PC-3 (cell line): ENCODE data around the gene ACER3. TPM values are rescaled to one million over a fixed set of nuclear protein-coding genes. Genes with fewer than 3 reads are reported as not detected.
"Not testable (repeated sequence)": the region's sequence is repeated elsewhere in the genome, so short reads cannot be mapped to it uniquely, and the experiment has no call there.

Source experiments
- ATAC-seq: fragments of 200-7000 bp; cut with Tn5 transposase; 2 replicates; pipeline ENCODE4 v1.9.1; 2020; ENCODE audit warnings: mild to moderate bottlenecking, moderate library complexity
- BruUV-seq: library from RNA; stranded (reverse); fragments of 400-500 nt; replicated peaks from 2 replicates; lab custom pipeline; 2021; lab: Mats Ljungman, UMichigan
- CTCF ChIA-PET: fragments of 300-600 bp; sonication (Branson Sonifier 250); formaldehyde crosslinking; loops from one replicate; lab custom pipeline; 2022; ENCODE audit warnings: antibody characterized with exemption; lab: Charles Lee
- POLR2A ChIA-PET: fragments of 300-600 bp; sonication (Branson Sonifier 250); formaldehyde crosslinking; loops from one replicate; lab custom pipeline; 2022; ENCODE audit warnings: antibody characterized with exemption; ENCODE audit not compliant: unreplicated experiment; lab: Charles Lee
- DNase-seq: peaks from one replicate; pipeline ENCODE4 v3.0.0-alpha.2; 2015
- H2AFZ ChIP-seq: fragments of 300-600 bp; sonication (generic); 2 replicates; pipeline ENCODE4 v1.6.0; 2016; ENCODE audit warnings: antibody characterized with exemption, low read length
- H3F3A ChIP-seq: fragments of 300-600 bp; sonication (generic); one replicate; pipeline ENCODE4 v1.6.0; 2017; ENCODE audit warnings: antibody characterized with exemption, low read length, control low read depth, mild to moderate bottlenecking; ENCODE audit not compliant: unreplicated experiment
- H3K27ac ChIP-seq: fragments of 300-600 bp; sonication (generic); 2 replicates; pipeline ENCODE4 v1.5.1; 2016; ENCODE audit warnings: mild to moderate bottlenecking, low read length
- H3K27me3 ChIP-seq: fragments of 300-600 bp; sonication (generic); 2 replicates; pipeline ENCODE4 v1.6.1; 2016; ENCODE audit warnings: low read length, mixed read lengths
- H3K36me3 ChIP-seq: fragments of 300-600 bp; sonication (generic); 2 replicates; pipeline ENCODE4 v1.6.1; 2016; ENCODE audit warnings: low read depth, mixed run types, low read length, mixed read lengths
- H3K4me1 ChIP-seq: fragments of 300-600 bp; sonication (generic); 2 replicates; pipeline ENCODE4 v1.5.1; 2016; ENCODE audit warnings: low read length; ENCODE audit not compliant: insufficient read depth
- H3K4me2 ChIP-seq: fragments of 300-600 bp; sonication (generic); 2 replicates; pipeline ENCODE4 v1.6.0; 2016; ENCODE audit warnings: low read length
- H3K4me3 ChIP-seq: fragments of 300-600 bp; sonication (generic); 2 replicates; pipeline ENCODE4 v1.5.1; 2016; ENCODE audit warnings: mild to moderate bottlenecking, low read length, mixed read lengths
- H3K79me2 ChIP-seq: fragments of 300-600 bp; sonication (generic); 2 replicates; pipeline ENCODE4 v1.6.1; 2017; ENCODE audit warnings: low read length, mixed read lengths
- H3K9ac ChIP-seq: fragments of 300-600 bp; sonication (generic); 2 replicates; pipeline ENCODE4 v1.6.0; 2016; ENCODE audit warnings: mild to moderate bottlenecking, low read length
- H3K9me2 ChIP-seq: fragments of 300-600 bp; sonication (generic); replicated peaks from 2 replicates; pipeline ENCODE4 v1.6.1; 2016; ENCODE audit warnings: mixed run types, low read length, mixed read lengths
- H3K9me3 ChIP-seq: fragments of 300-600 bp; sonication (generic); 2 replicates; pipeline ENCODE4 v1.6.1; 2016; ENCODE audit warnings: low read length, mixed read lengths
- H4K20me1 ChIP-seq: fragments of 300-600 bp; sonication (generic); 2 replicates; pipeline ENCODE4 v1.6.1; 2016; ENCODE audit warnings: low read length, mixed read lengths
- EZH2 ChIP-seq: fragments of 300-600 bp; sonication (generic); IDR thresholded peaks from one replicate; pipeline ENCODE4 v1.6.1; 2017; ENCODE audit warnings: antibody characterized with exemption, mild to moderate bottlenecking, low read length; ENCODE audit not compliant: unreplicated experiment
- EZH2phosphoT487 ChIP-seq: fragments of 300-600 bp; sonication (generic); IDR thresholded peaks from 2 replicates; pipeline ENCODE4 v1.6.1; 2018; ENCODE audit warnings: mild to moderate bottlenecking, antibody characterized with exemption, low read length, borderline replicate concordance
- intact Hi-C: fragments of 100-400 bp; cut with micrococcal nuclease; formaldehyde crosslinking; loops from 2 replicates; pipeline ENCODE4 v1.9.0; 2023
- total RNA-seq: library from RNA; depleted of rRNA; stranded (reverse); fragments of >200 nt; gene quantifications from 2 replicates; pipeline ENCODE4 v1.2.3, GENCODE V29; 2014
- TF ChIP-seq, protein P1 (sequence below): fragments of 300-600 bp; sonication (generic); conservative IDR thresholded peaks from 2 replicates; pipeline ENCODE4 v1.5.1; 2017; ENCODE audit warnings: antibody characterized with exemption, low read depth, mild to moderate bottlenecking, low read length

Gene ACER3
- total RNA-seq, 1 experiment from 2014 or later = 17.3 TPM

DNA sequence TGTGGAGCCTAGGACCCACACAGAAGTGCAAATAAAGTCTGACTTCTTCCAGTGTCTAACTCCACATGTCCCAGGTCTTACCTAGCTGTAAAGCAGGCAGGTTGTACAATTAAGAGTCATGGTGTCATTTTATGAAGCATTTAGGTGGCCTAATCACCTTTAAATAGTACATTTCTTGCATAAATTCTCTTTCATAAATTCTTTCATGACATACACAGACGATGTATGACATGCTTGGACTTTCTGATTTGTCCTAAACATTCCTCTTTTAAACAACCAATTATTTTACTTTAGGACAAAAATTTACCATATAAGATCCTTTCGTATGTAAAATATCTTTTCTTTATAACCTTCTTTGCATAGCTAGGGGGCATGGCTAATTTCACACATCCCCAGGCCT lies 46.3 kb upstream of the ACER3 start:
- ChIA-PET CTCF (no interaction called here), POLR2A (no interaction called here)
- Histone ChIP-seq H2AFZ (no peak overlapping the region), H3K79me2 (no peaks in the 10 kb centered on the region), H3K9ac (no peak overlapping the region), H3K9me3 (peaks cover 18% of the 10 kb centered on the region), H3K4me3 (no peak overlapping the region), H3K9me2 (no peaks in the 10 kb centered on the region), H3K4me1 (no peaks in the 10 kb centered on the region), H3K4me2 (no peak overlapping the region), H3K27ac (no peak overlapping the region), H3F3A (no peaks in the 10 kb centered on the region), H3K27me3 (no peaks in the 10 kb centered on the region), H4K20me1 (no peaks in the 10 kb centered on the region), H3K36me3 (peaks cover 4% of the 10 kb centered on the region; the same call in 1 of the 2 replicates)
- DNase-seq (no peak), ATAC-seq (no peak)
- no TSS peak for BruUV-seq
- TF ChIP-seq EZH2phosphoT487 = no peak
- TF ChIP-seq, protein P1, sequence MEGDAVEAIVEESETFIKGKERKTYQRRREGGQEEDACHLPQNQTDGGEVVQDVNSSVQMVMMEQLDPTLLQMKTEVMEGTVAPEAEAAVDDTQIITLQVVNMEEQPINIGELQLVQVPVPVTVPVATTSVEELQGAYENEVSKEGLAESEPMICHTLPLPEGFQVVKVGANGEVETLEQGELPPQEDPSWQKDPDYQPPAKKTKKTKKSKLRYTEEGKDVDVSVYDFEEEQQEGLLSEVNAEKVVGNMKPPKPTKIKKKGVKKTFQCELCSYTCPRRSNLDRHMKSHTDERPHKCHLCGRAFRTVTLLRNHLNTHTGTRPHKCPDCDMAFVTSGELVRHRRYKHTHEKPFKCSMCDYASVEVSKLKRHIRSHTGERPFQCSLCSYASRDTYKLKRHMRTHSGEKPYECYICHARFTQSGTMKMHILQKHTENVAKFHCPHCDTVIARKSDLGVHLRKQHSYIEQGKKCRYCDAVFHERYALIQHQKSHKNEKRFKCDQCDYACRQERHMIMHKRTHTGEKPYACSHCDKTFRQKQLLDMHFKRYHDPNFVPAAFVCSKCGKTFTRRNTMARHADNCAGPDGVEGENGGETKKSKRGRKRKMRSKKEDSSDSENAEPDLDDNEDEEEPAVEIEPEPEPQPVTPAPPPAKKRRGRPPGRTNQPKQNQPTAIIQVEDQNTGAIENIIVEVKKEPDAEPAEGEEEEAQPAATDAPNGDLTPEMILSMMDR = no peak
- TF ChIP-seq EZH2 = no peak
- intact Hi-C loops = no loop called here

DNA sequence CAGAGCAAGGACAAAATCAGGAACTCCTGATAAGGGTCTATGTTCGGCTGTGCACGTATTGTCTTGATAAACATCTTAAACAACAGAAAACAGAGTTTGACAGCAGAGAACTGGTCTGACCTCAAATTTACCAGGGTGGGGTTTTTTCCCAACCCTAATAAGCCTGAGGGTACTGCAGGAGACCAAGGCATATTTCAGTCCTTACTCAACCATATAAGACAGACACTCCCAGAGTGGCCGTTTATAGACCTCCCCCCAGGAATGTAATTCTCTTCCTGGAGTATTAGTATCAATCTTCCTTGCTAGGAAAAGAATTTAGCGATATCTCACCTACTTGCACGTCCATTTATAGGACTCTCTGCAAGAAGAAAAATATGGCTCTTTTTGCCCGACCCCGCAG lies 45.0 kb upstream of the ACER3 start:
- DNase-seq, CTCF ChIA-PET, H2AFZ ChIP-seq, H3K4me3 ChIP-seq, H4K20me1 ChIP-seq, BruUV-seq, intact Hi-C loops, H3K27ac ChIP-seq, H3K27me3 ChIP-seq, H3K4me1 ChIP-seq, H3K36me3 ChIP-seq, H3K9ac ChIP-seq, H3K79me2 ChIP-seq, ATAC-seq, H3K9me2 ChIP-seq, H3F3A ChIP-seq, POLR2A ChIA-PET, H3K4me2 ChIP-seq: not testable (repeated sequence)
- peaks cover 18% of the 10 kb centered on the region for H3K9me3 ChIP-seq

DNA sequence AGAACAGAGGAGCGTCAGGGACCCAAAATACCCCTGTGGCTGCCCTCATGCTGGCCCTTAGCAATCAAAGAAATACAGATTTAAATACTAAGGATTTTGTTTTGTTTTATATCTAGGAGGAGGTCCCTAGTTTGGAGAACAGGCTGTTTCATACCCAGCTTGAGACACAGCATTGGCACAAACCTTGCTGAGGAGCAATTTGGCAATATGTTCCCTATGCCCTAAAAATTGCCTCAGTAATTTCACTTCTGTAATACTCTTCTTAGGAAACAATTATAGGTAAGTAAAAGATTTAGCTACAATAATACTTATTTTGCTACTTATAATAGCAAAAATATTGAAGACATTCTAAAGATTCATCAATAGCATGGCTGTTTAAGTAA lies 40.5 kb upstream of the ACER3 start:
- H4K20me1 ChIP-seq = no peaks in the 10 kb centered on the region
- CTCF ChIA-PET = no interaction called here
- TF ChIP-seq EZH2 (no peak), EZH2phosphoT487 (no peak)
- TF ChIP-seq, protein P1 = no peak

DNA sequence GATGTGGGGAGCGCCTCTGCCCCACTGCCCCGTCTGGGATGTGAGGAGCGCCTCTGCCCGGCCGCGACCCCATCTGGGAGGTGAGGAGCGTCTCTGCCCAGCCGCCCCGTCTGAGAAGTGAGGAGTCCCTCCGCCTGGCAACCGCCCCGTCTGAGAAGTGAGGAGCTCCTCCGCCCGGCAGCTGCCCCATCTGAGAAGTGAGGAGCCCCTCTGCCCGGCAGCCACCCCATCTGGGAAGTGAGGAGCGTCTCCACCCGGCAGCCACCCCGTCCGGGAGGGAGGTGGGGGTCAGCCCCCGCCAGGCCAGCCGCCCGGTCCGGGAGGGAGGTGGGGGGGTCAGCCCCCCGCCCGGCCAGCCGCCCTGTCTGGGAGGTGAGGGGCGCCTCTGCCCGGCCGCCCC lies 39.3 kb upstream of the ACER3 start:
- H4K20me1 ChIP-seq, H3K9me2 ChIP-seq, ATAC-seq, H3K36me3 ChIP-seq, H2AFZ ChIP-seq, BruUV-seq, POLR2A ChIA-PET, H3K9me3 ChIP-seq, H3K27ac ChIP-seq, H3K27me3 ChIP-seq, H3K9ac ChIP-seq, H3K4me2 ChIP-seq, DNase-seq, intact Hi-C loops, H3K4me3 ChIP-seq, H3K79me2 ChIP-seq, H3F3A ChIP-seq: not testable (repeated sequence)
- CTCF ChIA-PET = interaction anchor here (0.7 kb wide), 1 partner anchor 98 kb away, joined by 4 read pairs; no protein-coding TSS in a partner anchor
- H3K4me1 ChIP-seq = peaks cover 37% of the 10 kb centered on the region

More for the DNA sequence above, 40.5 kb upstream of the ACER3 start:
- no peaks in the 10 kb centered on the region for H3K27me3 ChIP-seq
- H3K79me2 ChIP-seq = no peaks in the 10 kb centered on the region
- no peaks in the 10 kb centered on the region for H3K36me3 ChIP-seq
- H3K9ac ChIP-seq = no peak overlapping the region
- BruUV-seq = no TSS peak
- no peak for ATAC-seq
- H3F3A ChIP-seq = no peaks in the 10 kb centered on the region
- peaks cover 4% of the 10 kb centered on the region; the same call in 1 of the 2 replicates for H3K9me3 ChIP-seq
- H3K4me1 ChIP-seq = peaks cover 27% of the 10 kb centered on the region
- DNase-seq = no peak
- no peak overlapping the region for H3K4me3 ChIP-seq
- no peak overlapping the region for H3K4me2 ChIP-seq
- no peak overlapping the region for H2AFZ ChIP-seq
- no peak overlapping the region for H3K27ac ChIP-seq
- POLR2A ChIA-PET = no interaction called here
- intact Hi-C loops = no loop called here
- H3K9me2 ChIP-seq = no peaks in the 10 kb centered on the region
